ENCODE results near the gene TM4SF1. TPM values are rescaled to one million over a fixed set of nuclear protein-coding genes. Genes with fewer than 3 reads are reported as not detected.

TM4SF1 gene, protein sequence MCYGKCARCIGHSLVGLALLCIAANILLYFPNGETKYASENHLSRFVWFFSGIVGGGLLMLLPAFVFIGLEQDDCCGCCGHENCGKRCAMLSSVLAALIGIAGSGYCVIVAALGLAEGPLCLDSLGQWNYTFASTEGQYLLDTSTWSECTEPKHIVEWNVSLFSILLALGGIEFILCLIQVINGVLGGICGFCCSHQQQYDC
- 839 to 1,636 TPM (median 1,052 TPM) in 5 replicates for total RNA-seq (2022; extraction: Qiagen RNA extraction)

DNA sequence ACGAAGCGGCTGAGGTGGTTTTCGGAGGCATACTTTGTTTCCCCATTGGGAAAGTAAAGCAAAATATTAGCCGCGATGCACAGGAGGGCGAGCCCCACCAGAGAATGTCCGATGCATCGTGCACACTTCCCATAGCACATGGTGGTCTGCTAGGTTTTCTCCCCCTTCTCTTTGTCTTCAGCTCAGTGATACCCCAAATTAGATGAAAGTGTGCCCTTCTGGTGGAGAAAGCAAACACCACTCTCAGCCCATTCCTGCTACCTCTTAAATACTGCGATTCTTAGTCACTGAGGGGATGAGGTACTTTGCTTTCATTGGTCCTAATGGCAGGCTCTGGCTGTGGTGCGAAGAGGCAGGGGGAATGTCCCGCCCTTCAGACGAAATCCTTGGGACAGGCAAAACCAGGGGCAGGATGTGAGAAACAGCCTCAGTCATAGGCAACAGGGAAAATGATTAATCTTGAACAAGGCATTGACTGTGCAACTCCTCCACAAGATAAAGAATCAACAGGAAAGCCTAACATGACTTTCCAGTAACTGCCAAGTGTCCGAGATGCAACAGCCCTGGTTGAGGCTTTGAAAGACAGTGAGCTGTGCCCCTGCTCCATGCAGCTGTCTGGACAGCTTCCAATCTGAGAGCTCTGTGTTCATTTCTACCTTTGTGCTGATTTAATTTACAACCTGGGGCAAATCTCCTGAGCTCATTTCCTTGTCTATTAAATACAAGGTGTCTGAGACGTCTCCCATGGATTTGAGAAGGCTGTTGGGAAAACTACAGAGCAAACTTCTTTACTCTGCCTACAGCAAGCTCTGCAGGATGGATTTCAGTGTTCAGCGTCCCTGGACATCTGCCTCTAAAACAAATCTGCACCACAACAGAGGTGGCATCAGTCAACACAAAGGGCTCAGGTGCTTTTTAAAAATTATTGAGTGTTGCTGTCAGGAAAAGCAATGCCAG is at the start of gene TM4SF1:
TSS of gene TM4SF1 (minus strand) at position 242 of the 957 bp plus-strand sequence. CDS start at position 140, 102 bp downstream.

DNA sequence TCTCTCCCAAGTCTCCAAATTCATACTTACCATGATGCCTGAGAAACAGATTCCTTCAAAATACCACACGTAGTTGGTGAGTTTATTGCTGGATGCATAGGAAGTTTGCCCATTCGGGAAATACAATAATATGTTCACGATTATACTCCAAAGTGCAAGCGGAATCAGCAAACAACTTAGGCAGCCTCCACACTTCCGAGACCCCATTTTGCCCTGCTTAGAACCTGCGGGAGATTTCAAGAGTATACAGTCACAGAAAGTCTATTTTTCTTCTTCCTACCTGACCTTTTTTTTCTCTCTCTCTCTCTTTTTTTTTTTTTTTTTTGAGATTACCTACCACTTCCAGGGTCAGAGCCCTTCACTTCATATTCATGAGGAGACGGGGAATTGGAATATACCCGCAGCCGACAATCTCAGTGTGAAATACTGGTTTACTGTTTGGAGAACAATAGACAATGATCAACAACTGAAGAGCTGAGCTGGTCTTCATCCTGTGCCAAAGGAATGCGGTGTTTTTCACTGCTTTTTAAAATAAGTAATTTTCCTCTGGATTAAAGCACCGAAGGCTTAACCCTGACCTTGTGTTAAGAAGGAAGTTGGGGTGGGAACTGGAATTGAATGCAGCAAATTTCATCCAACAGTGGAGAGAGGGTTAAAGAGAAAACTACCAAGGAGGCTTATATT is 44.1 kb downstream of the TM4SF1 start, which contains the start of gene TM4SF18:
TSS of gene TM4SF18 (minus strand) at position 461 of the 684 bp plus-strand sequence. CDS start at position 207, 254 bp downstream.

Other genes starting within 250 kb of the TM4SF1 start
- gene HPS3, start 248.0 kb downstream of the TM4SF1 start, total RNA-seq (2022; extraction: Qiagen RNA extraction) = 29.7 to 36.5 TPM (median 35.9 TPM) in 5 replicates
- 4.7 to 8.1 TPM (median 5.9 TPM) in 5 replicates for gene CP, start 155.8 kb downstream of the TM4SF1 start, total RNA-seq (2022; extraction: Qiagen RNA extraction)
- 30.9 to 38.2 TPM (median 33.6 TPM) in 5 replicates for gene TM4SF18, start 44.0 kb downstream of the TM4SF1 start, total RNA-seq (2022; extraction: Qiagen RNA extraction)
- 27.3 to 44.6 TPM (median 35.9 TPM) in 5 replicates for gene TM4SF4, start 97.0 kb upstream of the TM4SF1 start, total RNA-seq (2022; extraction: Qiagen RNA extraction)